Ovary (tissue), 3 donors: ENCODE data around the gene NDST3.

Experiments
- POLR2A ChIP-seq: fragments of 450-650 bp; IDR thresholded peaks from one replicate; pipeline ENCODE4 v1.6.1; 2017; ENCODE audit warnings: antibody characterized with exemption, mild to moderate bottlenecking, moderate library complexity
- TF ChIP-seq, protein P1 (sequence below), 3 donors: fragments of 450-650 bp in 2 of 3; fragments of 200-600 bp in 1 of 3; IDR thresholded peaks; one replicate each; pipeline versions ENCODE4 v1.5.1 to v1.8.0; 2016 to 2022; ENCODE audit warnings: antibody characterized with exemption in 3 of 3, mild to moderate bottlenecking in 1 of 3
- donor health status: DM: no; HTN: no; CAD: no.

GRCh38 chr4:118279920-118280432 lies 245.7 kb downstream of the NDST3 start:
- TF ChIP-seq, protein P1, sequence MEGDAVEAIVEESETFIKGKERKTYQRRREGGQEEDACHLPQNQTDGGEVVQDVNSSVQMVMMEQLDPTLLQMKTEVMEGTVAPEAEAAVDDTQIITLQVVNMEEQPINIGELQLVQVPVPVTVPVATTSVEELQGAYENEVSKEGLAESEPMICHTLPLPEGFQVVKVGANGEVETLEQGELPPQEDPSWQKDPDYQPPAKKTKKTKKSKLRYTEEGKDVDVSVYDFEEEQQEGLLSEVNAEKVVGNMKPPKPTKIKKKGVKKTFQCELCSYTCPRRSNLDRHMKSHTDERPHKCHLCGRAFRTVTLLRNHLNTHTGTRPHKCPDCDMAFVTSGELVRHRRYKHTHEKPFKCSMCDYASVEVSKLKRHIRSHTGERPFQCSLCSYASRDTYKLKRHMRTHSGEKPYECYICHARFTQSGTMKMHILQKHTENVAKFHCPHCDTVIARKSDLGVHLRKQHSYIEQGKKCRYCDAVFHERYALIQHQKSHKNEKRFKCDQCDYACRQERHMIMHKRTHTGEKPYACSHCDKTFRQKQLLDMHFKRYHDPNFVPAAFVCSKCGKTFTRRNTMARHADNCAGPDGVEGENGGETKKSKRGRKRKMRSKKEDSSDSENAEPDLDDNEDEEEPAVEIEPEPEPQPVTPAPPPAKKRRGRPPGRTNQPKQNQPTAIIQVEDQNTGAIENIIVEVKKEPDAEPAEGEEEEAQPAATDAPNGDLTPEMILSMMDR (IDR thresholded peaks at IDR 0.05) = no peak
- TF ChIP-seq POLR2A = no peak
